GM18867 (cell line): ENCODE data around the gene CASP5.
"Not testable (repeated sequence)": the region's sequence is repeated elsewhere in the genome, so short reads cannot be mapped to it uniquely, and the experiment has no call there.

ENCODE experiments used
- ATAC-seq: cut with Tn5 transposase; IDR thresholded peaks from one replicate; pipeline ENCODE4 v1.9.1; 2021; ENCODE audit warnings: mild to moderate bottlenecking, moderate library complexity; ENCODE audit not compliant: unreplicated experiment

The CASP5 gene

GRCh38 chr11:105023003-105023402 lies at the start of gene CASP5:
TSS of gene CASP5 (minus strand) at chr11:105023168. CDS start at chr11:105023136, 32 bp downstream.
- peak; percentile 38 for ATAC-seq

GRCh38 chr11:105072080-105072479 lies 49.1 kb upstream of the CASP5 start:
- not testable (repeated sequence) for ATAC-seq

- ATAC-seq = no peak
Measured at GRCh38 chr11:105071089-105071732, 48.2 kb upstream of the CASP5 start.

GRCh38 chr11:105070306-105070705 lies 47.3 kb upstream of the CASP5 start:
- ATAC-seq = no peak

GRCh38 chr11:105069749-105070148 lies 46.8 kb upstream of the CASP5 start:
- not testable (repeated sequence) for ATAC-seq

- ATAC-seq = not testable (repeated sequence)
Measured at GRCh38 chr11:105063245-105063941, 40.4 kb upstream of the CASP5 start.

- no peak for ATAC-seq
Measured at GRCh38 chr11:105057432-105057831, 34.5 kb upstream of the CASP5 start.

GRCh38 chr11:105056446-105056845 lies 33.5 kb upstream of the CASP5 start:
- ATAC-seq = no peak

- no peak for ATAC-seq
Measured at GRCh38 chr11:105054723-105055493, 31.9 kb upstream of the CASP5 start.

GRCh38 chr11:105052487-105052886 lies 29.5 kb upstream of the CASP5 start:
- no peak for ATAC-seq

GRCh38 chr11:105051559-105051958 lies 28.6 kb upstream of the CASP5 start:
- ATAC-seq = no peak

GRCh38 chr11:105049481-105049880 lies 26.5 kb upstream of the CASP5 start:
- ATAC-seq = no peak

- ATAC-seq = no peak
Measured at GRCh38 chr11:105046898-105047579, 24.1 kb upstream of the CASP5 start.

- ATAC-seq = no peak
Measured at GRCh38 chr11:105045676-105046296, 22.8 kb upstream of the CASP5 start.

GRCh38 chr11:105044557-105045524 lies 21.9 kb upstream of the CASP5 start, which contains the start of gene CARD16:
TSS of gene CARD16 (minus strand) at chr11:105045335. CDS start at chr11:105045297, 38 bp downstream.
- peak; percentile 100 for ATAC-seq

GRCh38 chr11:105042178-105042577 lies 19.2 kb upstream of the CASP5 start:
- ATAC-seq = no peak

GRCh38 chr11:105040703-105041102 lies 17.7 kb upstream of the CASP5 start:
- ATAC-seq = no peak

- peak; percentile 89 for ATAC-seq
Measured at GRCh38 chr11:105034813-105035620, 12.0 kb upstream of the CASP5 start, which contains the start of gene CASP1. TSS of gene CASP1 (minus strand) at chr11:105035144. CDS start at chr11:105035113, 31 bp downstream.
